A549 (cell line): ENCODE results near the gene BCAS1.

Experiments used
- CTCF ChIP-seq: fragments of >200 bp; sonication (Bioruptor Twin); formaldehyde crosslinking; IDR thresholded peaks from 3 replicates; pipeline ENCODE4 v1.5.1; 2016
- ELK1 ChIP-seq: fragments of 150-350 bp; IDR thresholded peaks from 2 replicates; pipeline ENCODE4 v1.6.1; 2014; ENCODE audit warnings: low read depth, mild to moderate bottlenecking, low read length
- HOXA7 ChIP-seq: fragments of 250-450 bp; sonication (Bioruptor Pico); IDR thresholded peaks from 2 replicates; pipeline ENCODE4 v1.5.0; 2020; ENCODE audit warnings: mild to moderate bottlenecking, moderate library complexity
- KDM1A ChIP-seq: fragments of 200-600 bp; sonication (generic); IDR thresholded peaks from 2 replicates; pipeline ENCODE4 v1.6.1; 2016; ENCODE audit warnings: low read depth, mild to moderate bottlenecking
- MYC ChIP-seq: IDR thresholded peaks from 2 replicates; pipeline ENCODE4 v1.6.1; 2012; ENCODE audit warnings: mild to moderate bottlenecking, inconsistent platforms, low read length, improper control_type of control experiment, borderline replicate concordance
- NR3C1 ChIP-seq: fragments of >200 bp; sonication (Bioruptor Twin); formaldehyde crosslinking; IDR thresholded peaks from 3 replicates; pipeline ENCODE4 v1.6.1; 2017
- POLR2A ChIP-seq: IDR thresholded peaks from 2 replicates; pipeline ENCODE4 v1.6.1; 2012; ENCODE audit warnings: mild to moderate bottlenecking, low read length
- RARB ChIP-seq: fragments of 250-450 bp; sonication (Bioruptor Pico); IDR thresholded peaks from 2 replicates; pipeline ENCODE4 v1.8.0; 2021; ENCODE audit warnings: mild to moderate bottlenecking, moderate library complexity
- ZFP36 ChIP-seq: fragments of 450-650 bp; IDR thresholded peaks from 2 replicates; pipeline ENCODE4 v1.6.1; 2014; ENCODE audit warnings: borderline replicate concordance; ENCODE audit not compliant: partially characterized antibody

GRCh38 chr20:53986037-53986650 lies 84.2 kb downstream of the BCAS1 start:
- no peak for TF ChIP-seq POLR2A
- TF ChIP-seq MYC: no peak
- TF ChIP-seq NR3C1: no peak
- no peak for TF ChIP-seq KDM1A
- TF ChIP-seq HOXA7 (CRISPR knock-in tag): no peak
- no peak for TF ChIP-seq ZFP36
- no peak for TF ChIP-seq CTCF
- TF ChIP-seq RARB (CRISPR knock-in tag): no peak
- TF ChIP-seq ELK1: no peak
